ENCODE data around the gene GLDC.

DNA sequence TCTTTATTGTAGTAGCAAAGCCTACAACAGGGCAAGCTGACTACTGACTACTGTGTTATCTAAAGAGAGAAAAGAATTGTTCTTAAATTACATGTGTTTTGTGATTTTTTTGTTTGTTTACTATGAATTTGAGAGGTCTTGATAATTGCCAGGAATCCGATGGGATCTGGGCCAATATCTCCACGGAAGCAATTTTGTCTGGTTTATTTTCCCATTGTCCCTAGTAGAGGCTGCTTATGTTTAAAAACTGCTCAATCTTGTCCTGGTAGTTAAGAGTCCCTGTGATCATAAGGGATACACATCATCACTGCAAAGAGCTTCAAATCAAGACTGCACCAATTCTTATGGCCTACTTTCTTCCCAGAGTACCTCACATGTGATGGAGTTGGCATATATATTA is 94.4 kb downstream of the GLDC start:
- TF ChIP-seq, protein P1, sequence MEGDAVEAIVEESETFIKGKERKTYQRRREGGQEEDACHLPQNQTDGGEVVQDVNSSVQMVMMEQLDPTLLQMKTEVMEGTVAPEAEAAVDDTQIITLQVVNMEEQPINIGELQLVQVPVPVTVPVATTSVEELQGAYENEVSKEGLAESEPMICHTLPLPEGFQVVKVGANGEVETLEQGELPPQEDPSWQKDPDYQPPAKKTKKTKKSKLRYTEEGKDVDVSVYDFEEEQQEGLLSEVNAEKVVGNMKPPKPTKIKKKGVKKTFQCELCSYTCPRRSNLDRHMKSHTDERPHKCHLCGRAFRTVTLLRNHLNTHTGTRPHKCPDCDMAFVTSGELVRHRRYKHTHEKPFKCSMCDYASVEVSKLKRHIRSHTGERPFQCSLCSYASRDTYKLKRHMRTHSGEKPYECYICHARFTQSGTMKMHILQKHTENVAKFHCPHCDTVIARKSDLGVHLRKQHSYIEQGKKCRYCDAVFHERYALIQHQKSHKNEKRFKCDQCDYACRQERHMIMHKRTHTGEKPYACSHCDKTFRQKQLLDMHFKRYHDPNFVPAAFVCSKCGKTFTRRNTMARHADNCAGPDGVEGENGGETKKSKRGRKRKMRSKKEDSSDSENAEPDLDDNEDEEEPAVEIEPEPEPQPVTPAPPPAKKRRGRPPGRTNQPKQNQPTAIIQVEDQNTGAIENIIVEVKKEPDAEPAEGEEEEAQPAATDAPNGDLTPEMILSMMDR (conservative IDR thresholded peaks at IDR 0.05) = no peak
- TF ChIP-seq ZFX (IDR thresholded peaks at IDR 0.05) = no peak
